HG02678 (cell line): Measurements from ENCODE around the gene L3MBTL2.

Source experiments
- ATAC-seq: cut with Tn5 transposase; IDR thresholded peaks from one replicate; pipeline ENCODE4 v1.9.1; 2021; ENCODE audit warnings: mild to moderate bottlenecking, moderate library complexity; ENCODE audit not compliant: unreplicated experiment

The L3MBTL2 gene

DNA sequence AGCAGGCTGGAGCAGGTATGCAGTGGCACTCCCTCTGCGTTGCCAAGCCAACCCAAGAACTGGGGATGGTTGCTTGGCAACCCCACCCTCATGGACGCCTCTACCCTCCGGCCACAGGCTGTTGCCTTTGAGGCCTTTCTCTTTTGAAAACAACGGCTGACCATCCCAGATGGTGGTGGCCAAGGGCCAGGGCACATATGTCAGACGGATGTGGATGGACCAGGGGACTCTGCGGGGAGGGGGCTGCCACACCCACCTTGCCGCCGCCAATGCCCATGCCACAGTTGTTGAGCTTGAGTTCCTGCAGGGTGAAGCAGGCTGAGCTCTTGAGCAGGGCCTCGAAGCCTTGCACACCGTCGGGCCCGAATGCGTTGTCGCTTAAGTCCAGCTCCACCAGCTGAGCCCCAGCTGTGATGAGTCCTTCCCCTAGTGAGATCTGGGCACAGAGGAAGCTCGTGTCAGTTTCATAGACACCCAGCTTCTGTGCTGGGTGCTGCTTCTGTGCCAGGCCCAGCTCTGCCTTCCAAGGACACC, 59.4 kb downstream of the L3MBTL2 start:
- ATAC-seq: no peak

- no peak for ATAC-seq
These were observed 62.8 kb downstream of the L3MBTL2 start for GRCh38 chr22:41267958-41268357.

DNA sequence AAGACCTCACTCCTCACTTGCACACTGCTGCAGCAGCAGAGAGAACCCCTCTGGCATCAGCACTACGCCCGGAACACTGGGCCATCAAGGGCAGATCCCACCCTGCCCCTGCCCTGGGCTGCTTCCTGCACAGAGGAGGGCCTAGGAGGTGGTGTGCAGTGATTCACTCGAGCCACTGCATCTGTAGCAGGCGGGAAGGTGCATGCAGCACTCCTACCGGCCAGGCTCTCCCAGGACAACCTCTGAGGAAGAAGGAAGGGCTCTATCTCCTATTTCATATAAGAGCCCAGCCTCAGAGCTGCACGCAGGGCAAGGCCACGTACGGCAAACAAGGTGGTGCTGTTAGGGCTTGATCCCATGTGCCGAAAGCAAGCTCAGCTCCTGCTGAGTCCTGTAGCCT, 66.7 kb downstream of the L3MBTL2 start:
- no peak for ATAC-seq

- no peak for ATAC-seq
These were observed 68.0 kb downstream of the L3MBTL2 start for GRCh38 chr22:41273128-41273527.

GRCh38 chr22:41274856-41275255, 69.7 kb downstream of the L3MBTL2 start:
- ATAC-seq: no peak

GRCh38 chr22:41280065-41280464, 75.0 kb downstream of the L3MBTL2 start:
- no peak for ATAC-seq

GRCh38 chr22:41280854-41281253, 75.7 kb downstream of the L3MBTL2 start:
- no peak for ATAC-seq
